Osteoblast (primary cell): ENCODE measurements around the gene EIF4E2. TPM values are rescaled to one million over a fixed set of nuclear protein-coding genes. Genes with fewer than 3 reads are reported as not detected.

Source experiments
- DNase-seq: peaks from one replicate; pipeline ENCODE4 v3.0.0; 2011; ENCODE audit warnings: low spot score, mixed read lengths; ENCODE audit not compliant: insufficient read length; ENCODE audit errors: missing footprints
- H2AFZ ChIP-seq: 2 replicates; pipeline ENCODE4 v1.6.0; 2011; ENCODE audit warnings: mild to moderate bottlenecking, low read length
- H3K27ac ChIP-seq: 2 replicates; pipeline ENCODE4 v1.5.1; 2011; ENCODE audit warnings: mild to moderate bottlenecking, low read depth, low read length, moderate library complexity
- H3K27me3 ChIP-seq: 2 replicates; pipeline ENCODE4 v1.6.0; 2012; ENCODE audit warnings: mild to moderate bottlenecking, control low read depth, inconsistent platforms, low read length, moderate library complexity; ENCODE audit not compliant: insufficient read depth
- H3K36me3 ChIP-seq: 2 replicates; pipeline ENCODE4 v1.5.1; 2011; ENCODE audit warnings: mild to moderate bottlenecking, low read length, control low read depth, moderate library complexity; ENCODE audit not compliant: insufficient read depth
- H3K4me1 ChIP-seq: 2 replicates; pipeline ENCODE4 v1.5.1; 2011; ENCODE audit warnings: mild to moderate bottlenecking, low read length, control low read depth, moderate library complexity; ENCODE audit not compliant: insufficient read depth
- H3K4me2 ChIP-seq: 2 replicates; pipeline ENCODE4 v1.6.0; 2011; ENCODE audit warnings: mild to moderate bottlenecking, low read length; ENCODE audit not compliant: insufficient read depth
- H3K4me3 ChIP-seq: fragments of 200-600 bp; sonication (generic); 3 replicates; pipeline ENCODE4 v1.5.1; 2012; ENCODE audit warnings: mild to moderate bottlenecking, low read length, inconsistent platforms; ENCODE audit not compliant: insufficient read depth
- H3K79me2 ChIP-seq: 2 replicates; pipeline ENCODE4 v1.6.0; 2012; ENCODE audit warnings: mild to moderate bottlenecking, low read length, control low read depth, inconsistent platforms; ENCODE audit not compliant: insufficient read depth
- H3K9me3 ChIP-seq: 2 replicates; pipeline ENCODE4 v1.5.1; 2011; ENCODE audit warnings: low read depth, low read length, control low read depth
- H4K20me1 ChIP-seq: 2 replicates; pipeline ENCODE4 v1.6.0; 2012; ENCODE audit warnings: mild to moderate bottlenecking, low read length, control low read depth; ENCODE audit not compliant: insufficient read depth
- CTCF ChIP-seq: IDR thresholded peaks from 2 replicates; pipeline ENCODE4 v1.5.1; 2011; ENCODE audit warnings: mild to moderate bottlenecking, low read depth, low read length, moderate library complexity; ENCODE audit errors: extremely low read depth
- total RNA-seq: library from RNA; depleted of rRNA; stranded (reverse); fragments of >200 nt; gene quantifications from 2 replicates; pipeline ENCODE4 v1.2.3, GENCODE V29; 2012

EIF4E2 gene
- total RNA-seq, 1 donor, result 70.6 TPM

GRCh38 chr2:232537499-232537898 lies 13.0 kb upstream of the EIF4E2 start:
- Histone ChIP-seq H3K4me2 (no peak overlapping the region), H4K20me1 (no peaks in the 10 kb centered on the region), H3K27ac (no peak overlapping the region), H3K9me3 (peaks cover 5% of the 10 kb centered on the region), H3K4me3 (no peak overlapping the region), H3K4me1 (no peaks in the 10 kb centered on the region), H3K27me3 (peaks cover 16% of the 10 kb centered on the region), H3K79me2 (no peaks in the 10 kb centered on the region), H2AFZ (no peak overlapping the region), H3K36me3 (no peaks in the 10 kb centered on the region)
- DNase-seq, result peak; percentile 80
- no peak for TF ChIP-seq CTCF

- H3K36me3 ChIP-seq, result no peaks in the 10 kb centered on the region
- no peak overlapping the region for H3K4me3 ChIP-seq
- no peak for TF ChIP-seq CTCF
- no peak overlapping the region for H3K4me2 ChIP-seq
- H3K27me3 ChIP-seq, result peaks cover 16% of the 10 kb centered on the region
- no peak overlapping the region for H2AFZ ChIP-seq
- H3K79me2 ChIP-seq, result no peaks in the 10 kb centered on the region
- no peaks in the 10 kb centered on the region for H4K20me1 ChIP-seq
- peaks cover 5% of the 10 kb centered on the region for H3K9me3 ChIP-seq
- H3K4me1 ChIP-seq, result no peaks in the 10 kb centered on the region
- peak; percentile 30 for DNase-seq
- H3K27ac ChIP-seq, result no peak overlapping the region
These were observed 11.8 kb upstream of the EIF4E2 start for GRCh38 chr2:232538671-232539070.

GRCh38 chr2:232539298-232540231 lies 10.9 kb upstream of the EIF4E2 start, which contains the start of gene CHRNG:
Gene CHRNG, plus strand, starts transcription at chr2:232539692. Its CDS starts 56 bp downstream, at chr2:232539748.
- Histone ChIP-seq H3K27ac (no peak within 1 kb of the TSS), H3K4me1 (no peaks in the 10 kb centered on the region), H3K79me2 (no peaks in the 10 kb centered on the region), H4K20me1 (peaks cover 3% of the 10 kb centered on the region), H3K9me3 (peaks cover 5% of the 10 kb centered on the region), H3K4me3 (no peak within 1 kb of the TSS), H3K36me3 (no peaks in the 10 kb centered on the region), H2AFZ (no peak within 1 kb of the TSS), H3K4me2 (no peak within 1 kb of the TSS), H3K27me3 (peaks cover 16% of the 10 kb centered on the region)
- no peak for TF ChIP-seq CTCF
- peak; percentile 68 for DNase-seq

- Histone ChIP-seq H3K27ac (no peak overlapping the region), H3K4me1 (no peaks in the 10 kb centered on the region), H3K4me2 (no peak overlapping the region), H4K20me1 (peaks cover 3% of the 10 kb centered on the region), H3K79me2 (no peaks in the 10 kb centered on the region), H3K36me3 (no peaks in the 10 kb centered on the region), H2AFZ (no peak overlapping the region), H3K4me3 (no peak overlapping the region), H3K27me3 (peaks cover 16% of the 10 kb centered on the region), H3K9me3 (peaks cover 5% of the 10 kb centered on the region)
- peak; percentile 55 for DNase-seq
- TF ChIP-seq CTCF, result no peak
These were observed 9.9 kb upstream of the EIF4E2 start for GRCh38 chr2:232540441-232541041.
